Measurements from ENCODE around the gene TTLL10. TPM values are rescaled to one million over a fixed set of nuclear protein-coding genes. Genes with fewer than 3 reads are reported as not detected.

Gene TTLL10
- total RNA-seq, 4 donors from 2014 or later, result 0.19 to 0.44 TPM; not detected in 2

- no peak overlapping the region for H3K27ac ChIP-seq
- no peak for DNase-seq
- 58 to 60% methylated on average over 6 to 7 of the region's 7 CpGs for WGBS, 2 donors
- H3K9me3 ChIP-seq, result no peaks in the 10 kb centered on the region
- intact Hi-C loops (cut with DNase I), result no loop called here
- TF ChIP-seq POLR2A (IDR thresholded peaks at IDR 0.05) (no peak), CTCF (IDR thresholded peaks at IDR 0.05) (no peak)
- H3K4me1 ChIP-seq, result peaks cover 0 to 15% (median 4%) of the 10 kb centered on the region in 3 donors
- H3K4me3 ChIP-seq, result no peak overlapping the region
- H3K36me3 ChIP-seq, result peaks cover 0 to 17% (median 0%) of the 10 kb centered on the region in 3 donors
- peaks cover 0 to 87% (median 6%) of the 10 kb centered on the region in 4 donors for H3K27me3 ChIP-seq
Measured at GRCh38 chr1:1176931-1177330, 3.3 kb downstream of the TTLL10 start.

- Histone ChIP-seq H3K36me3 (peaks cover 0 to 17% (median 0%) of the 10 kb centered on the region in 3 donors), H3K27ac (no peak overlapping the region), H3K4me1 (peaks cover 0 to 10% (median 0%) of the 10 kb centered on the region in 3 donors), H3K9me3 (no peaks in the 10 kb centered on the region), H3K4me3 (no peak overlapping the region), H3K27me3 (peaks cover 0 to 83% (median 6%) of the 10 kb centered on the region in 4 donors)
- 79 to 84% methylated on average over 14 to 17 of the region's 21 CpGs for WGBS, 2 donors
- TF ChIP-seq POLR2A (IDR thresholded peaks at IDR 0.05), result no peak
- TF ChIP-seq CTCF (IDR thresholded peaks at IDR 0.05), result no peak
- no peak for DNase-seq
- intact Hi-C loops (cut with DNase I), result no loop called here
Measured at GRCh38 chr1:1177452-1178206, 3.9 kb downstream of the TTLL10 start.

GRCh38 chr1:1178794-1179331 is 5.2 kb downstream of the TTLL10 start:
- Histone ChIP-seq H3K27me3 (peaks cover 0 to 71% (median 1%) of the 10 kb centered on the region in 4 donors), H3K4me1 (peaks cover 0 to 5% (median 0%) of the 10 kb centered on the region in 3 donors), H3K4me3 (no peak overlapping the region), H3K36me3 (peaks cover 0 to 17% (median 0%) of the 10 kb centered on the region in 3 donors), H3K9me3 (no peaks in the 10 kb centered on the region), H3K27ac (no peak overlapping the region)
- TF ChIP-seq POLR2A (IDR thresholded peaks at IDR 0.05), result no peak
- DNase-seq, result no peak
- 100% methylated on average over 2 of the region's 32 CpGs; no CpG with 5 or more reads in 1 of the 2 donors for WGBS, 2 donors
- intact Hi-C loops (cut with DNase I), result no loop called here

DNA sequence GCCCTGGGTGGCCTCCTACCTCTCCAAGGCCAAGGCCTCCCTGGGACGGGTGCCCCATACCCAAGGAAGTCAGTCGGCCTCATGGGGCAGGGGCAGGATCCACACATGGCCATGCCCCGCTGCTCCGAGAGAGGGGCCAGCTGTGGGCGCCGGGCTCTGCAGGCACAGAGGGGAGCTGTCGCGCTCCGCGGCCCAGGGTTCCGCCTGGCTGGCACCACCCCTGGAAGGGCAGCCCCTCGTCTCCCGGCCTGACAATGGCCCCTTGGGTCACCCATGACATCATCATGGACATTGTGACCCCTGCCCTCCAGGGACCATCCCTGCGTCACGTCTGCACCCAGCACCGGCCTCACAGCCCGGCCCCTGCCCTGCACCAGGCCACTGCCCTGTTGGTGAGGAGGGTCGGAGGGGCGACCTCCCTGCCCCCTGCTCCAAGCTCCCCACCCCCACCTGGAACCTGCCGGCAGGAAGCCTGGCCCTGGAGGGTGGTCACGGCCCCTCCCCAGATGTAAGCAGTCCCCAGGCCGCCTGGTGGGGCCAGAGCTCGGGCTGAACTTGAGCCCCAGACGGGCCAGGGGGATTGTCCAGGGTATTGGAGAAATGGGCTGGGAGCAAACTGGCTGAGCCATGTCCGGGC is 5.8 kb downstream of the TTLL10 start:
- Histone ChIP-seq H3K4me1 (peaks cover 0 to 4% (median 0%) of the 10 kb centered on the region in 3 donors), H3K36me3 (peaks cover 0 to 11% (median 0%) of the 10 kb centered on the region in 3 donors), H3K27me3 (peaks cover 0 to 67% (median 0%) of the 10 kb centered on the region in 4 donors), H3K27ac (no peak overlapping the region), H3K9me3 (no peaks in the 10 kb centered on the region), H3K4me3 (no peak overlapping the region)
- intact Hi-C loops (cut with DNase I), result no loop called here
- no peak for DNase-seq
- 80 to 90% methylated on average over 2 to 8 of the region's 25 CpGs for WGBS, 2 donors
- no peak for TF ChIP-seq CTCF (IDR thresholded peaks at IDR 0.05)
- no peak for TF ChIP-seq POLR2A (IDR thresholded peaks at IDR 0.05)

DNA sequence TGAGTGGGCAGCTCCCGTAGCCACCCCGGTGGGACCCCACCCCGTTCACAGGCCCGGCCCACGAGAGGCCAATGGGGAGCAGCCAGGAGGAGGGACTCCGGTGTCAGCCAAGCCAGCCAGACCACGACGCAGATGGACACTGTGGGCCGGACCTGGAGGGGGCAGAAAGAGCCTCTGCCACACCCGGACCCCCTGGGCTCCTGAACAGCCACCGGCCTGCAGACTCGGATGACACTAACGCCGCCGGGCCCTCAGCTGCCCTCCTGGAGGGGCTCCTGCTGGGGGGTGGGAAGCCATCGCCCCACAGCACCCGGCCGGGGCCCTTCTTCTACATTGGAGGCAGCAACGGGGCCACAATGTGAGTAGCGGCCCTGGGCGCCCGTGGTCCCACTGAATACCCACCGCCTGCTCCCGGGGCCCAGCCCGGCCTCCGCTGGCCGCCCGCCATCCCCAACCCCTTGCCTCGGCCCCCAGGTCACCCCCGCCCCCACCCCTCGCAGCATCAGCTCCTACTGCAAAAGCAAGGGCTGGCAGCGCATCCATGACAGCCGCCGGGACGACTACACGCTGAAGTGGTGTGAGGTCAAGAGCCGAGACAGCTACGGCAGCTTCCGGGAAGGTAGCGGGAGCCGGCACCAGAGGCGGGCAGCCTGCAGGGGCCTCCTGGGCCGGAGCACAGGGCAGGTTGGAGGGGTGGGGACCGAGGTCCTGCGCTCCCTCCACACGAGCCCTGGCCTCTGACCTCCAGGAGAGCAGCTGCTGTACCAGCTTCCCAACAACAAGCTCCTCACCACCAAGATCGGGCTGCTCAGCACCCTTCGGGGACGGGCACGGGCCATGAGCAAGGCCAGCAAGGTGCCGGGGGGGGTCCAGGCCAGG is 6.5 kb downstream of the TTLL10 start:
- Histone ChIP-seq H3K36me3 (peaks cover 0 to 4% (median 0%) of the 10 kb centered on the region in 3 donors), H3K27ac (no peak overlapping the region), H3K27me3 (peaks cover 0 to 66% (median 0%) of the 10 kb centered on the region in 4 donors), H3K4me3 (no peak overlapping the region), H3K9me3 (no peaks in the 10 kb centered on the region), H3K4me1 (peaks cover 0 to 4% (median 0%) of the 10 kb centered on the region in 3 donors)
- intact Hi-C loops (cut with DNase I), result no loop called here
- DNase-seq, result no peak
- TF ChIP-seq POLR2A (IDR thresholded peaks at IDR 0.05) (no peak), CTCF (IDR thresholded peaks at IDR 0.05) (no peak)
- 86 to 100% methylated on average over 1 to 8 of the region's 51 CpGs for WGBS, 2 donors

Measured in esophagus squamous epithelium (tissue), 5 donors.